Spleen (tissue), 11 donors: ENCODE results near the gene FRMD4A. TPM values are rescaled to one million over a fixed set of nuclear protein-coding genes. Genes with fewer than 3 reads are reported as not detected.

Experiments used
- DNase-seq: peaks from one replicate; pipeline ENCODE4 v3.0.0-alpha.2; 2020
- H3K27ac ChIP-seq, 8 donors: fragments of 200-600 bp; sonication (generic) in 7 of 8; 1 replicate in 4 of 8; 2 replicates in 4 of 8; pipeline versions ENCODE4 v1.5.0 to v1.8.0; 2016 to 2021; ENCODE audit warnings: inconsistent platforms in 4 of 8, mild to moderate bottlenecking in 4 of 8, moderate library complexity in 1 of 8
- H3K27me3 ChIP-seq, 7 donors: fragments of 200-600 bp; sonication (generic) in 6 of 7; replicated peaks in 1 of 7; 1 replicate in 4 of 7; 2 replicates in 3 of 7; pipeline versions ENCODE4 v1.5.0 to v1.8.0; 2016 to 2021; ENCODE audit warnings: inconsistent platforms in 3 of 7, mild to moderate bottlenecking in 1 of 7
- H3K36me3 ChIP-seq, 6 donors: fragments of 200-600 bp; sonication (generic) in 5 of 6; 1 replicate in 4 of 6; 2 replicates in 2 of 6; pipeline versions ENCODE4 v1.5.0 to v1.8.0; 2016 to 2021; ENCODE audit warnings: inconsistent platforms in 2 of 6
- H3K4me1 ChIP-seq, 6 donors: fragments of 200-600 bp; sonication (generic) in 5 of 6; 1 replicate in 3 of 6; 2 replicates in 3 of 6; pipeline versions ENCODE4 v1.5.0 to v1.8.0; 2016 to 2021; ENCODE audit warnings: inconsistent platforms in 3 of 6
- H3K4me3 ChIP-seq, 8 donors: fragments of 200-600 bp; sonication (generic) in 7 of 8; 1 replicate in 4 of 8; 2 replicates in 4 of 8; pipeline versions ENCODE4 v1.5.0 to v1.8.0; 2016 to 2021; ENCODE audit warnings: inconsistent platforms in 4 of 8, mild to moderate bottlenecking in 4 of 8, moderate library complexity in 2 of 8
- H3K9me3 ChIP-seq, 8 donors: fragments of 200-600 bp; sonication (generic) in 7 of 8; 1 replicate in 4 of 8; 2 replicates in 4 of 8; pipeline versions ENCODE4 v1.5.0 to v1.8.0; 2016 to 2021; ENCODE audit warnings: inconsistent platforms in 4 of 8
- CTCF ChIP-seq, 11 experiments: fragments of 200-600 bp in 7 of 11; fragments of 450-650 bp in 4 of 11; sonication (generic) in 4 of 11; IDR thresholded peaks in 8 of 11; conservative IDR thresholded peaks in 3 of 11; 1 replicate in 7 of 11; 2 replicates in 4 of 11; pipeline versions ENCODE4 v1.4.0 to v1.8.0; 2016 to 2021; ENCODE audit warnings: antibody characterized with exemption in 11 of 11, inconsistent platforms in 4 of 11, mild to moderate bottlenecking in 1 of 11
- POLR2A ChIP-seq, 3 donors: fragments of 450-650 bp; IDR thresholded peaks; one replicate each; pipeline ENCODE4 v1.5.1; 2017; ENCODE audit warnings: antibody characterized with exemption in 3 of 3, mild to moderate bottlenecking in 1 of 3
- POLR2AphosphoS5 ChIP-seq, 3 donors: sonication (generic); formaldehyde crosslinking; IDR thresholded peaks; one replicate each; pipeline ENCODE4 v1.5.1; 2017; ENCODE audit warnings: antibody characterized with exemption in 3 of 3
- WGBS, 5 donors: extraction: QIAGEN DNeasy Blood & Tissue Kit in 3 of 5; methylation state at CpG; one replicate each; pipeline versions ENCODE4 v1.1.5 to v1.1.7; 2013 to 2018; 5-methylcytosine and 5-hydroxymethylcytosine counted together
- intact Hi-C: fragments of 100-400 bp; cut with DNase I; formaldehyde crosslinking; loops from one replicate; pipeline ENCODE4 v1.15.0; 2023; ENCODE audit warnings: low total_unique reads
- polyA plus RNA-seq, 3 donors: library from polyadenylated mRNA; stranded (reverse); fragments of 200-250 nt; gene quantifications; one replicate each; pipeline ENCODE4 v1.2.1, GENCODE V29; 2013
- total RNA-seq, 7 donors: library from RNA; depleted of rRNA in 3 of 7; stranded (reverse); fragments of >200 nt in 3 of 7; fragmentation: NEBNext Ultra II Directional in 4 of 7; extraction: Animal tissue kit (Norgen Biotek cat#: 25700) in 4 of 7; gene quantifications; one replicate each; pipeline versions ENCODE4 v1.1.0 to v1.2.1, GENCODE V29; 2016 to 2021
- donor health status: healthy with polysubstance abuse.
- donor health status: DM: no; HTN: no; CAD: no; lungs with moderate emphysema.
- donor health status: DM: no; HTN: no; CAD: no.
- donor health status: Bipolar disorder and iron deficiency.
- donor health status: healthy.
- donor health status: DM: no; HTN: no; CAD: no.
- donor health status: DM: yes; HTN: yes; CAD: no.

FRMD4A gene
- total and polyA plus RNA-seq, 10 donors: 9.2 to 141 (median 80.5) TPM

- WGBS, 5 donors: 73 to 80% (median 79%) methylated on average over 4 of the region's 4 CpGs
- no peaks in the 10 kb centered on the region for H3K36me3 ChIP-seq
- DNase-seq: no peak
- H3K4me1 ChIP-seq: no peaks in the 10 kb centered on the region
- no peak overlapping the region for H3K27ac ChIP-seq
- no peak overlapping the region for H3K4me3 ChIP-seq
- peaks cover 0 to 14% (median 7%) of the 10 kb centered on the region in 8 donors for H3K9me3 ChIP-seq
- TF ChIP-seq POLR2A (IDR thresholded peaks at IDR 0.05) (no peak), CTCF (IDR thresholded peaks at IDR 0.05 in 8 of 11, conservative IDR thresholded peaks at IDR 0.05 in 3 of 11) (no peak), POLR2AphosphoS5 (IDR thresholded peaks at IDR 0.05) (no peak)
- peaks cover 0 to 31% (median 0%) of the 10 kb centered on the region in 7 donors for H3K27me3 ChIP-seq
- intact Hi-C loops: no loop called here
Observed at GRCh38 chr10:14080795-14081194, 249.9 kb downstream of the FRMD4A start.

GRCh38 chr10:14077430-14077829 lies 253.3 kb downstream of the FRMD4A start:
- WGBS, 5 donors: 54 to 84% (median 76%) methylated on average over 3 of the region's 3 CpGs
- H3K9me3 ChIP-seq: peaks cover 0 to 14% (median 7%) of the 10 kb centered on the region in 8 donors
- peaks cover 0 to 30% (median 0%) of the 10 kb centered on the region in 7 donors for H3K27me3 ChIP-seq
- TF ChIP-seq CTCF (IDR thresholded peaks at IDR 0.05 in 8 of 11, conservative IDR thresholded peaks at IDR 0.05 in 3 of 11) (no peak), POLR2A (IDR thresholded peaks at IDR 0.05) (no peak), POLR2AphosphoS5 (IDR thresholded peaks at IDR 0.05) (no peak)
- intact Hi-C loops: no loop called here
- H3K4me3 ChIP-seq: no peak overlapping the region
- H3K27ac ChIP-seq: no peak overlapping the region
- DNase-seq: no peak
- H3K4me1 ChIP-seq: no peaks in the 10 kb centered on the region
- H3K36me3 ChIP-seq: no peaks in the 10 kb centered on the region

GRCh38 chr10:14074062-14074884 lies 256.5 kb downstream of the FRMD4A start:
- H3K9me3 ChIP-seq: peaks cover 0 to 12% (median 7%) of the 10 kb centered on the region in 8 donors
- TF ChIP-seq POLR2AphosphoS5 (IDR thresholded peaks at IDR 0.05): peak in 2 of 3 donors; percentile 27 to 74
- no peak for TF ChIP-seq CTCF (IDR thresholded peaks at IDR 0.05 in 8 of 11, conservative IDR thresholded peaks at IDR 0.05 in 3 of 11)
- no peak for TF ChIP-seq POLR2A (IDR thresholded peaks at IDR 0.05)
- no peak for DNase-seq
- intact Hi-C loops: no loop called here
- no peaks in the 10 kb centered on the region for H3K4me1 ChIP-seq
- no peak overlapping the region for H3K4me3 ChIP-seq
- no peaks in the 10 kb centered on the region for H3K36me3 ChIP-seq
- 69 to 88% (median 78%) methylated on average over 17 of the region's 17 CpGs for WGBS, 5 donors
- peaks cover 0 to 24% (median 0%) of the 10 kb centered on the region in 7 donors for H3K27me3 ChIP-seq
- H3K27ac ChIP-seq: peak overlapping the region in 4 of 8 donors; percentile 28 to 48 (median 39)

- no peaks in the 10 kb centered on the region for H3K36me3 ChIP-seq
- no peak overlapping the region for H3K27ac ChIP-seq
- WGBS, 5 donors: 77 to 94% (median 87%) methylated on average over 3 of the region's 3 CpGs
- no peak overlapping the region for H3K4me3 ChIP-seq
- peaks cover 0 to 5% (median 3%) of the 10 kb centered on the region in 8 donors for H3K9me3 ChIP-seq
- DNase-seq: no peak
- H3K4me1 ChIP-seq: no peaks in the 10 kb centered on the region
- TF ChIP-seq POLR2A (IDR thresholded peaks at IDR 0.05) (no peak), CTCF (IDR thresholded peaks at IDR 0.05 in 8 of 11, conservative IDR thresholded peaks at IDR 0.05 in 3 of 11) (no peak), POLR2AphosphoS5 (IDR thresholded peaks at IDR 0.05) (no peak)
- intact Hi-C loops: no loop called here
- H3K27me3 ChIP-seq: peaks cover 0 to 20% (median 0%) of the 10 kb centered on the region in 7 donors
Observed at GRCh38 chr10:14072541-14072940, 258.2 kb downstream of the FRMD4A start.
